ENCODE data around the gene GNB1L.
"Not testable (repeated sequence)": the region's sequence is repeated elsewhere in the genome, so short reads cannot be mapped to it uniquely, and the experiment has no call there.

Gene GNB1L

GRCh38 chr22:19784384-19785175, 70.1 kb downstream of the GNB1L start:
- DNase-seq (ENCODE audit: low read depth in 1 of 2, low spot score in 1 of 2), result no peak

- no peak for DNase-seq (ENCODE audit: low read depth in 1 of 2, low spot score in 1 of 2)
These were observed 70.9 kb downstream of the GNB1L start for GRCh38 chr22:19783586-19784383.

- DNase-seq (ENCODE audit: low read depth in 1 of 2, low spot score in 1 of 2), result no peak
These were observed 72.1 kb downstream of the GNB1L start for GRCh38 chr22:19782533-19782932.

- DNase-seq (ENCODE audit: low read depth in 1 of 2, low spot score in 1 of 2), result no peak
These were observed 74.9 kb downstream of the GNB1L start for GRCh38 chr22:19779685-19780268.

GRCh38 chr22:19779011-19779421, 75.7 kb downstream of the GNB1L start:
- no peak for DNase-seq (ENCODE audit: low read depth in 1 of 2, low spot score in 1 of 2)

- DNase-seq (ENCODE audit: low read depth in 1 of 2, low spot score in 1 of 2), result not testable (repeated sequence)
These were observed 77.5 kb downstream of the GNB1L start for GRCh38 chr22:19777192-19777591.

GRCh38 chr22:19776433-19777031, 78.1 kb downstream of the GNB1L start:
- no peak for DNase-seq (ENCODE audit: low read depth in 1 of 2, low spot score in 1 of 2)

- no peak for DNase-seq (ENCODE audit: low read depth in 1 of 2, low spot score in 1 of 2)
These were observed 79.0 kb downstream of the GNB1L start for GRCh38 chr22:19775496-19776325.

- DNase-seq (ENCODE audit: low read depth in 1 of 2, low spot score in 1 of 2), result no peak
These were observed 80.0 kb downstream of the GNB1L start for GRCh38 chr22:19774628-19775027.

- no peak for DNase-seq (ENCODE audit: low read depth in 1 of 2, low spot score in 1 of 2)
These were observed 81.1 kb downstream of the GNB1L start for GRCh38 chr22:19773470-19774040.

GRCh38 chr22:19772673-19773469, 81.8 kb downstream of the GNB1L start:
- DNase-seq (ENCODE audit: low read depth in 1 of 2, low spot score in 1 of 2), result no peak

GRCh38 chr22:19772422-19772672, 82.3 kb downstream of the GNB1L start:
- no peak for DNase-seq (ENCODE audit: low read depth in 1 of 2, low spot score in 1 of 2)

- no peak for DNase-seq (ENCODE audit: low read depth in 1 of 2, low spot score in 1 of 2)
These were observed 84.1 kb downstream of the GNB1L start for GRCh38 chr22:19770349-19771220.

GRCh38 chr22:19769393-19769715, 85.3 kb downstream of the GNB1L start:
- no peak for DNase-seq (ENCODE audit: low read depth in 1 of 2, low spot score in 1 of 2)

GRCh38 chr22:19767427-19768341, 87.0 kb downstream of the GNB1L start:
- no peak for DNase-seq (ENCODE audit: low read depth in 1 of 2, low spot score in 1 of 2)

GRCh38 chr22:19766511-19767426, 87.9 kb downstream of the GNB1L start:
- no peak for DNase-seq (ENCODE audit: low read depth in 1 of 2, low spot score in 1 of 2)

GRCh38 chr22:19766240-19766510, 88.5 kb downstream of the GNB1L start:
- no peak for DNase-seq (ENCODE audit: low read depth in 1 of 2, low spot score in 1 of 2)
